Measurements from ENCODE around the gene HTR2C. TPM values are rescaled to one million over a fixed set of nuclear protein-coding genes. Genes with fewer than 3 reads are reported as not detected.
A peak's percentile ranks its signal among the peaks of the same experiment; 100 is the strongest.

Gene HTR2C
- total RNA-seq, 1 experiment from 2014 or later, result 1.7 TPM

- no peak for TF ChIP-seq HMGXB4 (CRISPR knock-in tag; IDR thresholded peaks at IDR 0.05)
- TF ChIP-seq ZNF396 (CRISPR knock-in tag; IDR thresholded peaks at IDR 0.05; ENCODE audit: borderline replicate concordance), result no peak
- TF ChIP-seq AFF4 (CRISPR knock-in tag; IDR thresholded peaks at IDR 0.05; ENCODE audit: borderline replicate concordance), result 0 out of 2 replicates have a peak, but pooled peaks have one; percentile 37
- no peak for TF ChIP-seq OVOL2 (CRISPR knock-in tag; IDR thresholded peaks at IDR 0.05; ENCODE audit: borderline replicate concordance)
- no peak for TF ChIP-seq ZNF281 (CRISPR knock-in tag; IDR thresholded peaks at IDR 0.05)
- no peak for TF ChIP-seq CTCF (IDR thresholded peaks at IDR 0.05)
- TF ChIP-seq SP1 (CRISPR knock-in tag; conservative IDR thresholded peaks at IDR 0.05), result no peak
- no peak for TF ChIP-seq FOXP4 (CRISPR knock-in tag; IDR thresholded peaks at IDR 0.05)
- no peak for TF ChIP-seq IRF2 (CRISPR knock-in tag; IDR thresholded peaks at IDR 0.05; ENCODE audit: borderline replicate concordance, low read depth)
- 0 out of 2 replicates have a peak, but pooled peaks have one; percentile 9 for TF ChIP-seq ESRRA (CRISPR knock-in tag; IDR thresholded peaks at IDR 0.05; ENCODE audit: borderline replicate concordance)
- TF ChIP-seq FOXJ3 (CRISPR knock-in tag; IDR thresholded peaks at IDR 0.05; ENCODE audit: borderline replicate concordance), result no peak
- no peak for TF ChIP-seq PREB (CRISPR knock-in tag; IDR thresholded peaks at IDR 0.05; ENCODE audit: borderline replicate concordance)
- TF ChIP-seq CREB1 (CRISPR knock-in tag; IDR thresholded peaks at IDR 0.05), result no peak
- no peak for TF ChIP-seq ATF6 (CRISPR knock-in tag; IDR thresholded peaks at IDR 0.05)
- TF ChIP-seq CBFB (CRISPR knock-in tag; IDR thresholded peaks at IDR 0.05; ENCODE audit: low read depth), result 0 out of 2 replicates have a peak, but pooled peaks have one; percentile 42
- TF ChIP-seq JAZF1 (CRISPR knock-in tag; IDR thresholded peaks at IDR 0.05), result no peak
- TF ChIP-seq NFYB (CRISPR knock-in tag; conservative IDR thresholded peaks at IDR 0.05; ENCODE audit: low read depth), result no peak
- no peak for TF ChIP-seq NR2C2 (CRISPR knock-in tag; IDR thresholded peaks at IDR 0.05)
- TF ChIP-seq EMX1 (CRISPR knock-in tag; IDR thresholded peaks at IDR 0.05), result no peak
- no peak for TF ChIP-seq ATF2 (CRISPR knock-in tag; IDR thresholded peaks at IDR 0.05; ENCODE audit: borderline replicate concordance, low read depth)
- TF ChIP-seq HMGA2 (CRISPR knock-in tag; IDR thresholded peaks at IDR 0.05), result no peak
- TF ChIP-seq SOX15 (CRISPR knock-in tag; IDR thresholded peaks at IDR 0.05), result no peak
Observed at GRCh38 chrX:114584375-114584943, 573 bp downstream of the HTR2C start (continued).

Data from WTC11 (cell line).